ENCODE results near the gene IER2.

Gene IER2

DNA sequence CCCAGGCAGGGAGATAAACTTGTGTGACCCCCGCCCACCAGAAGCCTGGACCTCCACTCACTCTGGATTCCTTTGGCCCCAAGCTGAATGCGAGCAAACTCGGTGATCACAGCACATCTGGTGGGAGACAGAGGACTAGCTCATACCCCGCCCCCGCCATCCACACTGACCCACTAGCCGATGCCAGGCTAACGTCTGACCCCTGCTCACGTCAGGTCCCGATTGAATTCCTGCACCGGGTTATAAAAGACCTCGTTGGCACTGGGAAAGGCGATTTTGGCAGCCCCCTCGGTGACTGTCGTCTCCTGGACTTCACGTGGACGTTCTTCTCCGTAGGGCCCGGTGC lies 34.3 kb upstream of the IER2 start:
- H3K36me3 ChIP-seq (ENCODE audit: control insufficient read depth in 1 of 2, insufficient read depth in 2 of 2, low read length in 2 of 2) = peaks cover 14 to 16% of the 10 kb centered on the region in 2 experiments
- peaks cover 11% of the 10 kb centered on the region for H3K79me1 ChIP-seq (ENCODE audit: low read length)
- peaks cover 18 to 26% of the 10 kb centered on the region in 2 experiments for H3K4me1 ChIP-seq (ENCODE audit: control insufficient read depth in 1 of 2, insufficient read depth in 2 of 2, low read length in 2 of 2)
- H4K91ac ChIP-seq (ENCODE audit: low read depth, low read length) = peak overlapping the region; percentile 62
- H4K12ac ChIP-seq (ENCODE audit: low read depth, low read length) = peak overlapping the region; percentile 57
- no peak overlapping the region for H2BK12ac ChIP-seq (ENCODE audit: low read length)
- no peak for DNase-seq
- no peaks in the 10 kb centered on the region for H3K9me3 ChIP-seq (ENCODE audit: insufficient read depth, low read depth, low read length)
- WGBS (ENCODE audit: extremely low coverage, insufficient coverage, insufficient read length) = no CpG with 5 or more reads among the region's 18 CpGs
- no peak overlapping the region for H2AK5ac ChIP-seq (ENCODE audit: low read length)
- H3K23ac ChIP-seq (ENCODE audit: low read length) = no peak overlapping the region
- H3K27ac ChIP-seq (ENCODE audit: low read depth, low read length) = no peak overlapping the region
- peak overlapping the region; percentile 41 for H3K18ac ChIP-seq (ENCODE audit: low read length)
- peak overlapping the region; percentile 92 for H3K4me2 ChIP-seq (ENCODE audit: low read length)
- peak overlapping the region; percentile 97 for H3K4me3 ChIP-seq (ENCODE audit: low read depth, low read length)
- H3K9ac ChIP-seq (ENCODE audit: low read length) = peak overlapping the region; percentile 85
- peak overlapping the region; percentile 80 for H4K8ac ChIP-seq (ENCODE audit: low read depth, low read length)
- H3K27me3 ChIP-seq (ENCODE audit: insufficient read depth, low read length) = no peaks in the 10 kb centered on the region
- H3K14ac ChIP-seq (ENCODE audit: low read length) = peak overlapping the region; percentile 23
- no peak overlapping the region for H2BK5ac ChIP-seq (ENCODE audit: low read depth, low read length, poor library complexity)
- peak overlapping the region; percentile 61 for H2AFZ ChIP-seq (ENCODE audit: insufficient read depth, low read length, poor library complexity)
- H2BK120ac ChIP-seq (ENCODE audit: insufficient read depth, low read length, poor library complexity) = no peak overlapping the region
- peaks cover 25% of the 10 kb centered on the region for H3K79me2 ChIP-seq (ENCODE audit: control insufficient read depth, insufficient read depth, low read length, poor library complexity)
- peak overlapping the region; percentile 7 for H3K4ac ChIP-seq (ENCODE audit: low read depth, low read length)

DNA sequence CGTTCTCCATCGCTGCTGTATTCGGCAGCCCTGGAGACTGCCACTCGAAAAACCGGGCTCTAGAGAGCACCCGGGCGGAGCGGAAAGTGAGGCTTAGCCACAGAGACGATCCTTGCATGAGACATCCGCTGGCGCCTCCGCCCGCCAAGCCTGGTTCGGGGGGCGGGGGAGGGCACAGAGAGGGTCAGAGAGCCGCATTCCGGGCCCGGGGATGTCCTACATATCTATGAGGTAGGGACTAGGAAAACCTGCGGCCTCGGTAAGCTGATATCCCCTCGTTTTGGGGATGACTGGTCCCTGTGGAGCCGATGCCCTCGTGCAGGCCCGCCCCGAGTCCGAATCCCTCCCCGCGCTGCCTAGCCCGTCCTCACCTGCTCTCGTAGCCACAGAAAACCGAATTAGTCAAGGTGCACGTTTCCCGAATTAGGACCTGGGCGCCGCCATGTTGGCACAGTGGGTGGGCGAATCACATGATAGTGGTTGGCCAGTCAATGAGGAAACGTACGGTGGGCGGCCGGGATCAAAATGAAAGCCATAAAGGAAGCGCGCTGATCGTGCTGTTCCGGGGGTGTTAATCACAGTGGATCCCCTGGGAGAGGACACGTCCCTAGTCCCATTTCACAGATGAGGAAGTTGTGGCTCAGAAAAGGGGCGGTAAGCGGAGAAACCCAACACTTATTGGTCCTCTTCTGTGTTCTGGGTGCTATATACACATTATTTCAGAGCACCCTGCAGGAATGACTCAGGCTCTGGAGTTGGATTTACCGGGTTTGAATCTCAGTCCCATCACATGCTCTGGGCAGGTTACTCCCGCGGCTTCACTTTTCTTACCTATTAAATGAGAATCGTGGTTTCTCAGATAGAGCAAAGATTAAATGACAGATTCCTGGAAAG lies 33.7 kb upstream of the IER2 start, which contains the start of gene TRMT1:
Gene TRMT1, minus strand, starts transcription at position 459 of the 894 bp plus-strand sequence. Its CDS starts 341 bp downstream, at position 118.
- H3K27ac ChIP-seq (ENCODE audit: low read depth, low read length) = no peak within 1 kb of the TSS
- H2BK120ac ChIP-seq (ENCODE audit: insufficient read depth, low read length, poor library complexity) = peak within 1 kb of the TSS; percentile 9
- no CpG with 5 or more reads among the region's 51 CpGs for WGBS (ENCODE audit: extremely low coverage, insufficient coverage, insufficient read length)
- H3K14ac ChIP-seq (ENCODE audit: low read length) = peak within 1 kb of the TSS; percentile 23
- H3K18ac ChIP-seq (ENCODE audit: low read length) = peak within 1 kb of the TSS; percentile 41
- H3K4ac ChIP-seq (ENCODE audit: low read depth, low read length) = peak within 1 kb of the TSS; percentile 8
- peak within 1 kb of the TSS; percentile 85 for H3K9ac ChIP-seq (ENCODE audit: low read length)
- H3K4me3 ChIP-seq (ENCODE audit: low read depth, low read length) = peak within 1 kb of the TSS; percentile 97
- no peaks in the 10 kb centered on the region for H3K27me3 ChIP-seq (ENCODE audit: insufficient read depth, low read length)
- peak within 1 kb of the TSS; percentile 80 for H4K8ac ChIP-seq (ENCODE audit: low read depth, low read length)
- H3K4me2 ChIP-seq (ENCODE audit: low read length) = peak within 1 kb of the TSS; percentile 92
- peak within 1 kb of the TSS; percentile 69 for H2AFZ ChIP-seq (ENCODE audit: insufficient read depth, low read length, poor library complexity)
- H2AK5ac ChIP-seq (ENCODE audit: low read length) = no peak within 1 kb of the TSS
- H4K91ac ChIP-seq (ENCODE audit: low read depth, low read length) = peak within 1 kb of the TSS; percentile 62
- H2BK5ac ChIP-seq (ENCODE audit: low read depth, low read length, poor library complexity) = no peak within 1 kb of the TSS
- no peaks in the 10 kb centered on the region for H3K9me3 ChIP-seq (ENCODE audit: insufficient read depth, low read depth, low read length)
- peaks cover 14 to 20% of the 10 kb centered on the region in 2 experiments for H3K36me3 ChIP-seq (ENCODE audit: control insufficient read depth in 1 of 2, insufficient read depth in 2 of 2, low read length in 2 of 2)
- DNase-seq = peak; percentile 89 to 93
- peaks cover 31% of the 10 kb centered on the region for H3K79me2 ChIP-seq (ENCODE audit: control insufficient read depth, insufficient read depth, low read length, poor library complexity)
- H2BK12ac ChIP-seq (ENCODE audit: low read length) = no peak within 1 kb of the TSS
- peak within 1 kb of the TSS; percentile 57 for H4K12ac ChIP-seq (ENCODE audit: low read depth, low read length)
- peaks cover 18 to 26% of the 10 kb centered on the region in 2 experiments for H3K4me1 ChIP-seq (ENCODE audit: control insufficient read depth in 1 of 2, insufficient read depth in 2 of 2, low read length in 2 of 2)
- no peak within 1 kb of the TSS for H3K23ac ChIP-seq (ENCODE audit: low read length)
- H3K79me1 ChIP-seq (ENCODE audit: low read length) = peaks cover 11% of the 10 kb centered on the region

- H3K79me2 ChIP-seq (ENCODE audit: control insufficient read depth, insufficient read depth, low read length, poor library complexity) = peaks cover 38% of the 10 kb centered on the region
- peaks cover 22 to 28% of the 10 kb centered on the region in 2 experiments for H3K36me3 ChIP-seq (ENCODE audit: control insufficient read depth in 1 of 2, insufficient read depth in 2 of 2, low read length in 2 of 2)
- WGBS (ENCODE audit: extremely low coverage, insufficient coverage, insufficient read length) = no CpG with 5 or more reads among the region's 20 CpGs
- peak overlapping the region; percentile 1 for H4K91ac ChIP-seq (ENCODE audit: low read depth, low read length)
- no peak overlapping the region for H3K9ac ChIP-seq (ENCODE audit: low read length)
- H3K27ac ChIP-seq (ENCODE audit: low read depth, low read length) = no peak overlapping the region
- no peak overlapping the region for H4K12ac ChIP-seq (ENCODE audit: low read depth, low read length)
- H3K4me3 ChIP-seq (ENCODE audit: low read depth, low read length) = no peak overlapping the region
- no peak overlapping the region for H2BK5ac ChIP-seq (ENCODE audit: low read depth, low read length, poor library complexity)
- H4K8ac ChIP-seq (ENCODE audit: low read depth, low read length) = peak overlapping the region; percentile 80
- no peaks in the 10 kb centered on the region for H3K27me3 ChIP-seq (ENCODE audit: insufficient read depth, low read length)
- no peak overlapping the region for H3K4ac ChIP-seq (ENCODE audit: low read depth, low read length)
- H2BK12ac ChIP-seq (ENCODE audit: low read length) = no peak overlapping the region
- H3K18ac ChIP-seq (ENCODE audit: low read length) = no peak overlapping the region
- no peak overlapping the region for H3K23ac ChIP-seq (ENCODE audit: low read length)
- peak overlapping the region; percentile 92 for H3K4me2 ChIP-seq (ENCODE audit: low read length)
- no peak for DNase-seq
- peak overlapping the region; percentile 69 for H2AFZ ChIP-seq (ENCODE audit: insufficient read depth, low read length, poor library complexity)
- H3K14ac ChIP-seq (ENCODE audit: low read length) = no peak overlapping the region
- H3K79me1 ChIP-seq (ENCODE audit: low read length) = peaks cover 11% of the 10 kb centered on the region
- H3K9me3 ChIP-seq (ENCODE audit: insufficient read depth, low read depth, low read length) = no peaks in the 10 kb centered on the region
- H2AK5ac ChIP-seq (ENCODE audit: low read length) = no peak overlapping the region
- H2BK120ac ChIP-seq (ENCODE audit: insufficient read depth, low read length, poor library complexity) = peak overlapping the region; percentile 9
- H3K4me1 ChIP-seq (ENCODE audit: control insufficient read depth in 1 of 2, insufficient read depth in 2 of 2, low read length in 2 of 2) = peaks cover 18 to 26% of the 10 kb centered on the region in 2 experiments
These were observed 32.9 kb upstream of the IER2 start for GRCh38 chr19:13117176-13117771.

DNA sequence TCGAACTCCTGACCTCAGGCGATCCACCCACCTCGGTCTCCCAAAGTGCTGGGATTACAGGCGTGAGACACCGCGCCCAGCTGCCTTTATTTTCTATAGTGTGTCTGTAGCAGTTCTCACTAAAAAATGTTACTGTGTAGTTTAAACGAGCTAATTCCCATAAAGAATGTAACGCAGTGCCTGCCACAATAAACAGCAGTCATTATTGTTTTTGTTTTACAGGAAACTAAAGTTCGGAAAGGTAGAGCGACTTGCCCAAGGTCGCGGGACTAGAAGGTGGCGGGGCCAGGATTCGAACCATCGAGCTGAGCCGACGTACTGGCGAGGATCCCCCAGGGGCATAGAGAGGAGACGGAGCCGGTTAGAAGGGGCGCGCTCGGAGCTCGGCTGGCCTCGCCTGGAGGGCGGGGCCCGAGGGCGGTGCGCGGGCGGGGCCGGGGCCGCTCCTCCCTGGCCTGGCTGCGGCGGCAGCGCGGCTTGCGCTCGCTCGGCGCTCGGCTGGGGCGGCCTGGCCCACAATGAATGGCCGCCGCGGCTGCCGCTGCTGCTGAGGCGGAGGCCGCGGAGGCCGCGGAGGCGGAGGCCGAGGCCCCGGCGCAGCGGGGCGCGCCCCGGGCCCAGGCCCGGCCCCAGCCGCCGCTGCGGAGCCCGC lies 32.3 kb upstream of the IER2 start, which contains the start of gene NACC1:
Gene NACC1, plus strand, starts transcription at position 493 of the 652 bp plus-strand sequence. CDS start 16,944 bp downstream, outside the sequence.
- peaks cover 21 to 23% of the 10 kb centered on the region in 2 experiments for H3K36me3 ChIP-seq (ENCODE audit: control insufficient read depth in 1 of 2, insufficient read depth in 2 of 2, low read length in 2 of 2)
- peaks cover 43% of the 10 kb centered on the region for H3K79me2 ChIP-seq (ENCODE audit: control insufficient read depth, insufficient read depth, low read length, poor library complexity)
- H3K4me3 ChIP-seq (ENCODE audit: low read depth, low read length) = peak within 1 kb of the TSS; percentile 99
- H4K12ac ChIP-seq (ENCODE audit: low read depth, low read length) = peak within 1 kb of the TSS; percentile 99
- H2BK12ac ChIP-seq (ENCODE audit: low read length) = peak within 1 kb of the TSS; percentile 93
- H3K9me3 ChIP-seq (ENCODE audit: insufficient read depth, low read depth, low read length) = no peaks in the 10 kb centered on the region
- H4K8ac ChIP-seq (ENCODE audit: low read depth, low read length) = peak within 1 kb of the TSS; percentile 99
- H3K18ac ChIP-seq (ENCODE audit: low read length) = peak within 1 kb of the TSS; percentile 100
- H2AFZ ChIP-seq (ENCODE audit: insufficient read depth, low read length, poor library complexity) = peak within 1 kb of the TSS; percentile 98
- H3K4me1 ChIP-seq (ENCODE audit: control insufficient read depth in 1 of 2, insufficient read depth in 2 of 2, low read length in 2 of 2) = peaks cover 18 to 26% of the 10 kb centered on the region in 2 experiments
- peak within 1 kb of the TSS; percentile 94 for H3K27ac ChIP-seq (ENCODE audit: low read depth, low read length)
- H3K4ac ChIP-seq (ENCODE audit: low read depth, low read length) = peak within 1 kb of the TSS; percentile 100
- WGBS (ENCODE audit: extremely low coverage, insufficient coverage, insufficient read length) = no CpG with 5 or more reads among the region's 65 CpGs
- H3K79me1 ChIP-seq (ENCODE audit: low read length) = peaks cover 11% of the 10 kb centered on the region
- DNase-seq = peak; percentile 89 to 94
- H3K4me2 ChIP-seq (ENCODE audit: low read length) = peak within 1 kb of the TSS; percentile 95
- peak within 1 kb of the TSS; percentile 100 for H2AK5ac ChIP-seq (ENCODE audit: low read length)
- peak within 1 kb of the TSS; percentile 100 for H3K14ac ChIP-seq (ENCODE audit: low read length)
- peak within 1 kb of the TSS; percentile 100 for H4K91ac ChIP-seq (ENCODE audit: low read depth, low read length)
- peak within 1 kb of the TSS; percentile 100 for H2BK120ac ChIP-seq (ENCODE audit: insufficient read depth, low read length, poor library complexity)
- no peaks in the 10 kb centered on the region for H3K27me3 ChIP-seq (ENCODE audit: insufficient read depth, low read length)
- peak within 1 kb of the TSS; percentile 99 for H3K9ac ChIP-seq (ENCODE audit: low read length)
- H2BK5ac ChIP-seq (ENCODE audit: low read depth, low read length, poor library complexity) = peak within 1 kb of the TSS; percentile 99
- H3K23ac ChIP-seq (ENCODE audit: low read length) = no peak within 1 kb of the TSS

All from trophoblast cell (in vitro differentiated cells and primary cell).